Measurements from ENCODE around the gene VPS37B. TPM values are rescaled to one million over a fixed set of nuclear protein-coding genes. Genes with fewer than 3 reads are reported as not detected.
A peak's percentile ranks its signal among the peaks of the same experiment; 100 is the strongest.

The VPS37B gene
- total and polyA plus RNA-seq, 8 donors, result 13.5 to 30.1 (median 18.6) TPM

DNA sequence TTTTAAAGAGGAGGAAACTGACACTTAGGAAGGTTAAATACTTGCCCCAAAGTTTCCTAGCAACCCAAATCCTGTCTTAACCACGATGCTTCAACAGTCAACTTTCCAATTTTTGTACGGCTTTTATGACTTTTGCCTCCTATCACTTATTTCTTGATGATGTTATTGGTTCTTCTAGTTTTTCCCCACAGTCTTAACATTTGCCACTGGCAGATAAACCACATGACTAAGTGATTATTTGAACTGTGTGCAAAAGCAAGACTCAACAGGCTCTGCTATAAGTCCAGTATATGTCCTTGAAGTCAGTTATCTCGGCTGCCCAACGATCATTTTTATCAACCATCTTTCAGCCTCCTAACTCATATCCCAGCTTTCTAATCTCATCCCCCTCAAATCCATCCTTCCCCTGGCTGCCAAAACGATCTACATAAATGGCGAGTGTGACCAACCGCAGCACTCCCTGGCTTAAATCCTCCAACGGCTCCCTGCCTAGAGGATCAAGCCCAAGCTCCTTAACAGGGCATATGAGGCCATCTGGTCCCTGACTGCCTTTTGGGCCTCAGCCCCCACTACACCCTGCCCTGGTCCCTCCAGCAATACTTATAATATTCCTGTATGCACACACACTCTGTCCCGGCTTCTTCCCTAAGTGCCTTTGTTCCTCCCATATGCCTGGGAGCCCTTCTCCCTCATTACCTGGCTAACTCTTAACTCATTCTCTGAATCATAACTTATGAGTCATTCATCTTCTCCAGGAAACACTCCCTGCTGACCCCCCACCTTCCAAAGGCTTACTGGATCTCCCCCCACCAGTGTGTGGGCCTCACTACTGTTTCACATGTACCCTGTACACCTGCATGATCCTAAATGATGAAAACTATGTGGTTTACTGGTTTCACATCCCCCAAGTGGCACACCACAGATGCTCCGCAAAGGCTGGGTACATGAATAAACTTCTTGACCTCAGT is 8.8 kb downstream of the VPS37B start:
- H3K4me3 ChIP-seq, result no peak overlapping the region
- intact Hi-C loops (cut with DNase I), result no loop called here
- DNase-seq, result peak in 2 of 6 donors; percentile 32 to 42
- no peaks in the 10 kb centered on the region for H3K9me3 ChIP-seq
- peak; percentile 30 to 67 (median 34) for ATAC-seq
- no peak for FAIRE-seq
- H3K36me3 ChIP-seq, result no peaks in the 10 kb centered on the region
- TF ChIP-seq CTCF (IDR thresholded peaks at IDR 0.05), result no peak
- 50 to 52% methylated on average over 10 of the region's 10 CpGs for WGBS, 2 donors
- peaks cover 42 to 71% (median 67%) of the 10 kb centered on the region in 3 donors for H3K4me1 ChIP-seq
- no peaks in the 10 kb centered on the region for H3K27me3 ChIP-seq
- peak overlapping the region; percentile 85 to 96 (median 94) for H3K27ac ChIP-seq

GRCh38 chr12:122886161-122886560 is 9.8 kb downstream of the VPS37B start:
- Histone ChIP-seq H3K27me3 (no peaks in the 10 kb centered on the region), H3K9me3 (no peaks in the 10 kb centered on the region), H3K27ac (peak overlapping the region in 3 of 4 donors; percentile 2 to 96 (median 94)), H3K4me1 (peaks cover 32 to 62% (median 58%) of the 10 kb centered on the region in 3 donors), H3K4me3 (no peak overlapping the region), H3K36me3 (no peaks in the 10 kb centered on the region)
- FAIRE-seq (no peak), ATAC-seq (no peak), DNase-seq (no peak)
- TF ChIP-seq CTCF (IDR thresholded peaks at IDR 0.05), result no peak
- intact Hi-C loops (cut with DNase I), result no loop called here
- WGBS, 2 donors, result 94% methylated on average over 8 of the region's 8 CpGs

DNA sequence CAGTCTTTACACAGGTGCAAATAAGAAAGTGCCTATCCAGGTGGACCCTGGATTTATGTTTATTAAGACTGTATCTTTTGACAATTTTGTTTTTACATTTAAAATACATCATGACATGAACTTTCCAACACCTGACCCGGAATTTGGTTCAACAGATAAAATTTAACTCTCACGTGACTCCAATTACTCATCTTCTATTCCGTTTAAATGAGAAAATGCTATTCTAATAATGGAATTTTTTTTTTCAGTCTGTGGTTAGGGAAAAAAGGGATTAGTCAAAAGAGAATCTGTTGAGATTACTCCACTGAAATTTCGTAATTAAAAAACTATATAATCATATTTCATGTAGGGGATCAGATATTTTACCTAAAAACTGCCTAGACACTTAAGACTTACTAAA is 11.1 kb downstream of the VPS37B start:
- Histone ChIP-seq H3K27ac (peak overlapping the region in 2 of 4 donors; percentile 3 to 14), H3K27me3 (no peaks in the 10 kb centered on the region), H3K36me3 (no peaks in the 10 kb centered on the region), H3K9me3 (no peaks in the 10 kb centered on the region), H3K4me3 (no peak overlapping the region), H3K4me1 (peaks cover 24 to 53% (median 50%) of the 10 kb centered on the region in 3 donors)
- ATAC-seq (no peak), FAIRE-seq (no peak), DNase-seq (no peak)
- intact Hi-C loops (cut with DNase I), result no loop called here
- 43 to 59% methylated on average over 4 of the region's 4 CpGs for WGBS, 2 donors
- TF ChIP-seq CTCF (IDR thresholded peaks at IDR 0.05), result no peak

DNA sequence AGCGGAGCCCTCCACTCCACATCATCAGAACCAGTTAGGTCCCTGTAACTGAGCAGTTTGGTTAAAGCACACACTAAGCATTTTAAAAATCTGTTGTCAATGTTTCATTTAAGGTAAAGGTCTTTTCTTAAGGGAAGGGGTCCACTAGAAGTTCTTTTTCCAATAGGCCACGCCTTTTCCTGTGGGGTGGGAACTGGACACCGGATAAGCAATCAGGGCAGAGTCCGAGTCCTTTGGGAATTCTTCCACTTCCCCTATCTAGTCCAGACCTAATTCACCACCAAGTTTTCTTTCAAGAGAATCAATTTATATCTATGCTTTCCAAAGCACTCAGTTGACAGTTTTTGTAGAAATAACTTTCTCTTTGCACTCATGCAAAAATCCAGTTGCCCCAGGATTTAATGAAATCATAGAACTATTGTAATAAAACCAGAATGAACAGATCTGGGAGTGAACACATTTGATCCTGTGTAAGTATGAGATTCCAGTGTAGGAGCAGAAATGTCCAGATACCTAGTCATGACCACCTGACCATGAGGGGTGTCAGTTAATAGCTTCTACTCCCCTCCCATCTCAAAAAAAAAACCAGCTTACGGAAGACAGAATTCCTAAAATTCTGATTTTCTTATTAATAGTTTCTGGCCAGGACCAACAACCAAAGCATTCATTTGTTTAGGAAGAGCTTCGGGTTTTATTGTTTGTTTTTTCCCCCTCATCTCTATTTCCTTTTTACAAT is 11.7 kb downstream of the VPS37B start:
- whole genome bisulfite sequencing, 2 donors, result 58 to 62% methylated on average over 6 of the region's 6 CpGs
- TF ChIP-seq CTCF (IDR thresholded peaks at IDR 0.05), result no peak
- H3K4me3 ChIP-seq, result no peak overlapping the region
- FAIRE-seq, result no peak
- H3K36me3 ChIP-seq, result no peaks in the 10 kb centered on the region
- no peak for DNase-seq
- peak overlapping the region in 2 of 4 donors; percentile 3 to 14 for H3K27ac ChIP-seq
- intact Hi-C loops (cut with DNase I), result no loop called here
- H3K9me3 ChIP-seq, result no peaks in the 10 kb centered on the region
- peaks cover 23 to 49% (median 49%) of the 10 kb centered on the region in 3 donors for H3K4me1 ChIP-seq
- ATAC-seq, result no peak
- H3K27me3 ChIP-seq, result no peaks in the 10 kb centered on the region

All from pancreas (tissue), 10 donors.